Activated CD8-positive, alpha-beta T cell treated with anti-CD3 and anti-CD28 coated beads for 36 hours (primary cell): Measurements from ENCODE around the gene LCN1. TPM values are rescaled to one million over a fixed set of nuclear protein-coding genes. Genes with fewer than 3 reads are reported as not detected.

ENCODE experiments used
- ATAC-seq: fragments of 200-7000 bp; cut with Tn5 transposase; one replicate; pipeline ENCODE4 v1.10.0; 2021; ENCODE audit warnings: mild to moderate bottlenecking, moderate library complexity
- CTCF ChIA-PET: fragments of 350-600 bp; sonication (Branson Sonifier 250); formaldehyde crosslinking; loops from one replicate; lab custom pipeline; 2021; ENCODE audit warnings: antibody characterized with exemption; lab: Charles Lee
- POLR2A ChIA-PET: fragments of 350-600 bp; sonication (Branson Sonifier 250); formaldehyde crosslinking; loops from one replicate; lab custom pipeline; 2021; ENCODE audit warnings: antibody characterized with exemption; lab: Charles Lee
- DNase-seq: peaks from one replicate; pipeline ENCODE4 v3.0.0-alpha.2; 2020
- H3K27ac Mint-ChIP-seq: one replicate; pipeline ENCODE4 v1.8.0; 2021; ENCODE audit warnings: mild to moderate bottlenecking, mixed read lengths
- H3K27me3 Mint-ChIP-seq: one replicate; pipeline ENCODE4 v1.8.0; 2021; ENCODE audit warnings: mixed read lengths
- H3K36me3 Mint-ChIP-seq: one replicate; pipeline ENCODE4 v1.8.0; 2021; ENCODE audit warnings: low read depth, mixed read lengths
- H3K4me1 Mint-ChIP-seq: one replicate; pipeline ENCODE4 v1.8.0; 2021; ENCODE audit warnings: low read depth, mixed read lengths
- H3K4me3 Mint-ChIP-seq: one replicate; pipeline ENCODE4 v1.8.0; 2021; ENCODE audit warnings: mild to moderate bottlenecking, moderate library complexity, mixed read lengths
- H3K9me3 Mint-ChIP-seq: one replicate; pipeline ENCODE4 v1.8.0; 2021; ENCODE audit warnings: mixed read lengths
- intact Hi-C: fragments of 100-400 bp; cut with micrococcal nuclease; formaldehyde crosslinking; loops from one replicate; pipeline ENCODE4 v1.10.0; 2022
- total RNA-seq, 2 experiments: library from RNA; stranded (reverse); gene quantifications; one replicate each; pipeline ENCODE4 v1.2.3, GENCODE V29; 2021
- TF ChIP-seq, protein P1 (sequence below): fragments of 200-600 bp; IDR thresholded peaks from one replicate; pipeline ENCODE4 v1.8.0; 2022; ENCODE audit warnings: antibody characterized with exemption, mild to moderate bottlenecking

LCN1 gene
- total RNA-seq, 2 experiments from 2014 or later = not detected

- no peak for DNase-seq
- no peak for ATAC-seq
- TF ChIP-seq, protein P1, sequence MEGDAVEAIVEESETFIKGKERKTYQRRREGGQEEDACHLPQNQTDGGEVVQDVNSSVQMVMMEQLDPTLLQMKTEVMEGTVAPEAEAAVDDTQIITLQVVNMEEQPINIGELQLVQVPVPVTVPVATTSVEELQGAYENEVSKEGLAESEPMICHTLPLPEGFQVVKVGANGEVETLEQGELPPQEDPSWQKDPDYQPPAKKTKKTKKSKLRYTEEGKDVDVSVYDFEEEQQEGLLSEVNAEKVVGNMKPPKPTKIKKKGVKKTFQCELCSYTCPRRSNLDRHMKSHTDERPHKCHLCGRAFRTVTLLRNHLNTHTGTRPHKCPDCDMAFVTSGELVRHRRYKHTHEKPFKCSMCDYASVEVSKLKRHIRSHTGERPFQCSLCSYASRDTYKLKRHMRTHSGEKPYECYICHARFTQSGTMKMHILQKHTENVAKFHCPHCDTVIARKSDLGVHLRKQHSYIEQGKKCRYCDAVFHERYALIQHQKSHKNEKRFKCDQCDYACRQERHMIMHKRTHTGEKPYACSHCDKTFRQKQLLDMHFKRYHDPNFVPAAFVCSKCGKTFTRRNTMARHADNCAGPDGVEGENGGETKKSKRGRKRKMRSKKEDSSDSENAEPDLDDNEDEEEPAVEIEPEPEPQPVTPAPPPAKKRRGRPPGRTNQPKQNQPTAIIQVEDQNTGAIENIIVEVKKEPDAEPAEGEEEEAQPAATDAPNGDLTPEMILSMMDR = no peak
- H3K9me3 Mint-ChIP-seq = no peaks in the 10 kb centered on the region
- intact Hi-C loops = no loop called here
- ChIA-PET CTCF (interaction anchor here (0.9 kb wide), 1 partner anchor 10 kb away, joined by 3 read pairs; no protein-coding TSS in a partner anchor), POLR2A (interaction anchor here (1.9 kb wide), 1 partner anchor 11 kb away, joined by 7 read pairs; no protein-coding TSS in a partner anchor)
- H3K27ac Mint-ChIP-seq = no peak overlapping the region
- H3K36me3 Mint-ChIP-seq = no peaks in the 10 kb centered on the region
- H3K4me3 Mint-ChIP-seq = no peak overlapping the region
- H3K4me1 Mint-ChIP-seq = peaks cover 5% of the 10 kb centered on the region
- peaks cover 11% of the 10 kb centered on the region for H3K27me3 Mint-ChIP-seq
These were observed 5.9 kb upstream of the LCN1 start for GRCh38 chr9:135515083-135515951.

DNA sequence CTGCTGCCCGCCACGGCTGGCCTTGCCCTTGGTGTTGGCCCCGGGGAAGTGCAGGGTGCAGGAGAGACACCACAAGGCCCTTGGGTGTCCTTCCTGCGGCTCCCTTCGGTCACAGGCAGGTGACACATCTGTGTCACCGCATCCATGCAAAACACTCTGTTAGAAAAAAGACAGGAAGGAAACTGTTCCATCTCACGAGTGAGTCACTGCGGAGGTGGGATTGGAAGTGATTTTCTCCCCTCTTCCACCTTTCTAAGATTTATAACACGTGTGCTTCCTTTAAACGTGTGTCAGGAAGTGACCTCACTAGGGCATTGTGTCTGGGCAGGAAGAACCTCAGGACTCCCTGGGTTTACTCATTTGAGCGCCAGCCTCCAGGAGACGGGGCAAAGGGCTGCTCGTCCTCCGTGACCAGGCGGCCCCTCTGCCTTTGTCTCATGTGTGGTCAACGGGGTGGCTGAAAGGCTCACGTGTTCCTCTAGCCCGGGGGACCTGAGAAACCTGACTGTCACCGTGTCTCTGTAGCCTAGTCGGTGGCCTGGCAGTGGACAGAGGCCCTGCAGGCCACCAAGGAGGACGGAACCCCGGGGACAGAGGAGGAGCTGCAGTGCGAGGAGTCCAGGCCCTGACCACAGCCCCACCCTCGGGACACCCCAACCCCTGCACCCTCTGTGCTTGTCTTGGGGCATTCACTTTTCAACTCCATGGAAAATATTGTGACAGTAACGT lies 4.9 kb upstream of the LCN1 start:
- ChIA-PET CTCF (interaction anchor here (1.4 kb wide), 1 partner anchor 17 kb away, joined by 3 read pairs; a partner anchor contains a TSS), POLR2A (no interaction called here)
- intact Hi-C loops = no loop called here
- Mint-ChIP-seq H3K27me3 (peaks cover 12% of the 10 kb centered on the region), H3K27ac (no peak overlapping the region), H3K9me3 (no peaks in the 10 kb centered on the region), H3K36me3 (no peaks in the 10 kb centered on the region), H3K4me3 (no peak overlapping the region), H3K4me1 (peaks cover 3% of the 10 kb centered on the region)
- DNase-seq = peak; percentile 35
- peak; percentile 67 for ATAC-seq
- TF ChIP-seq, protein P1 = no peak

DNA sequence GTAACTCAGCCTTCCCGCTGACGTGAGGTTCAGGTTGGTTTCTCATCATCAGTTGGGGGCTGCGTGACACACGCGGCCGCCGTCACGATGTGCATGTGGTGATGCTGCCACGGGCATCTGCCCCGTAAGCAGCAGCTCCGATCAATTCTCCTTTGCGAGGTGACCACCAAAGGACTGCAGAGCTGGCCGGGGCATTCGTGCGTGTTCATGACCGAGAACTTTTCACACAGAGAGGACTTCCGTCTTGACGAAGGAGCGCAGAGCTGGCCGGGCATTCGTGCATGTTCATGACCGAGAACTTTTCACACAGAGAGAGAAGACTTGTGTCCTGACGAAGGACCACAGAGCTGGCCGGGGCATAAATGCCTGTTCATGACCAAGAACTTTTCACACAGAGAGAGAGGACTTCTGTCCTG lies 3.8 kb upstream of the LCN1 start:
- no peaks in the 10 kb centered on the region for H3K36me3 Mint-ChIP-seq
- H3K4me1 Mint-ChIP-seq = no peaks in the 10 kb centered on the region
- TF ChIP-seq, protein P1 = no peak
- DNase-seq (no peak), ATAC-seq (no peak)
- POLR2A ChIA-PET = interaction anchor here (1.0 kb wide), 1 partner anchor 12 kb away, joined by 4 read pairs; no protein-coding TSS in a partner anchor
- H3K4me3 Mint-ChIP-seq = no peak overlapping the region
- CTCF ChIA-PET = interaction anchor here (1.0 to 1.4 kb wide), 2 partner anchors 12 to 18 kb away, joined by 3 to 6 read pairs; a partner anchor contains a TSS
- no peak overlapping the region for H3K27ac Mint-ChIP-seq
- intact Hi-C loops = no loop called here
- peaks cover 12% of the 10 kb centered on the region for H3K27me3 Mint-ChIP-seq
- no peaks in the 10 kb centered on the region for H3K9me3 Mint-ChIP-seq

DNA sequence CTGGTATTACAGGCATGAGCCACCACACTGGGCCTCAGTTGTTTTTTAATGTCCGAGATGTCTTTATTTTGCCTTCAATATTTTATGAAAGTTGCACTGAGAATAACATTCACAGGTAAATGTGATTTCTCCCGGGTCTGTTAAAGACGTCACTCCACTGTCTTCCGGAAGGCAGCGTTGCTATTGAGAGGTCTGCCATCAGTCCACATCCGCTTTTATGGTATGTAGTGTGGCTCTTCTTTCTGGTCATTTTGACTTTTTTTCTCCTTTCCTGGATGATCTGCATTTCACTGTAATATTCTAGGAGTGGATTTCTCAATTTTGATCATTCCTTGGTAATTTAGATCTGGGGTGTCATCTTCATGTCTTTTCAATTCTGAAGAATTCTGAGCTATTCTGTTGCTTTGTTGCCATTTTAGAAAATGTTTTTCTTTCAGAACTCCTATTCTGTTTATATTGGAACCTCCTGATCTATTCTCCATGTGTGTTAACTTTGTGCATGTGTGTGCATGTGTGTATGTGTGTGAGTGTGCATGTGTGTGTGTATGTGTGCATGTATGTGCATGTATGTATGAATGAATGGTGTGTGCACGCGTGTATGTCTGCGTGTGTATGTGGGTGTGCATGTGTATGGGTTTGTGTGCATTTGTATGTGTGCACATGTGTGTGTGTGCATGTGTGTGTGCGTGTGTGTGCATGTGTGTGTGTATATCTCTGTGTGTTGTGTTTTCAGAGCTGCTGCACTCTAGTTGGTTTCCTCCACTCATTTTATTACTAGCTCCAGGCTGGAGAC lies 1.9 kb upstream of the LCN1 start:
- H3K36me3 Mint-ChIP-seq = no peaks in the 10 kb centered on the region
- CTCF ChIA-PET = no interaction called here
- intact Hi-C loops = no loop called here
- ATAC-seq (no peak), DNase-seq (no peak)
- H3K27me3 Mint-ChIP-seq = peaks cover 12% of the 10 kb centered on the region
- H3K4me1 Mint-ChIP-seq = no peaks in the 10 kb centered on the region
- TF ChIP-seq, protein P1 = no peak
- H3K4me3 Mint-ChIP-seq = no peak overlapping the region
- no peaks in the 10 kb centered on the region for H3K9me3 Mint-ChIP-seq
- POLR2A ChIA-PET = no interaction called here
- H3K27ac Mint-ChIP-seq = no peak overlapping the region
